ENCODE data around the gene CYTH1. TPM values are rescaled to one million over a fixed set of nuclear protein-coding genes. Genes with fewer than 3 reads are reported as not detected.

The CYTH1 gene
- total RNA-seq, 1 experiment from 2014 or later = 20.0 TPM

DNA sequence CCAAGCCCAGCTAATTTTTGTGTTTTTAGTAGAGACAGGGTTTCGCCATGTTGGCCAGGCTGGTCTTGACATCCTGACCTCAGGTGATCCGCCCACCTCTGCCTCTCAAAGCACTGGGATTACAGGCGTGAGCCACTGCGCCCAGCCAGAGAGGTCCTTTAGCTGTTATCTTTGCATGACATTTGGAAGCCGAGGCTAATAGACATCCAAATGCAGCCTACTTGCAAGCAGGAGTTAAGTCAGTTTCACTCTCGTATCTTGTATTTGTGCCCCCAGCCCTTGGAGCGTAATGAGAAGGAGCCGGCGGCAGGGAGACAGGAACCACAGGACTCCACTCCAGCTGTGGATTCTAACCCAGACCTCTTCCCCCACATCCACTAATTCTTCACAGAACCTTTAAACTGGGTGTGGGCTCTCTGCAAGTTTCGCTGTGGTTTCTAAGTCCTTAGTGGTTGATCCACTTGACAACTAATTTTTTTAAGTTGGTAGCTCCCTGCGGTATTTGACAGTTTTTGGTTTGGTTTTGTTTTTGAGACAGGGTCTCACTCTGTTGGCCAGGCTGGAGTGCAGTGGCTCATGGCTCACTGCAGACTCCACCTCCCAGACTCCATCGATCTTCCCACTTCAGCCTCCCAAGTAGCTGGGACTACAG is 3.1 kb upstream of the CYTH1 start:
- TF ChIP-seq ZNF232 (CRISPR knock-in tag; IDR thresholded peaks at IDR 0.05) = no peak
- TF ChIP-seq TEAD1 (CRISPR knock-in tag; IDR thresholded peaks at IDR 0.05) = no peak
- 0 out of 2 replicates have a peak, but pooled peaks have one; percentile 48 for TF ChIP-seq ZNF121 (CRISPR knock-in tag; IDR thresholded peaks at IDR 0.05)
- Mint-ChIP-seq H3K4me1 (peaks cover 17% of the 10 kb centered on the region), H3K27ac (peak overlapping the region; percentile 24; the same call in 1 of the 2 replicates), H3K27me3 (ENCODE audit: low read depth) (peaks cover 3% of the 10 kb centered on the region; the same call in 1 of the 2 replicates), H3K9me3 (no peaks in the 10 kb centered on the region), H3K4me3 (no peak overlapping the region), H3K36me3 (peaks cover 10% of the 10 kb centered on the region)
- CTCF ChIA-PET = interaction anchor here (1.0 to 2.3 kb wide), 6 partner anchors 12 to 81 kb away, joined by 3 to 6 read pairs (median 3); no protein-coding TSS in a partner anchor
- ATAC-seq = no peak
- POLR2A ChIA-PET = interaction anchor here (1.1 kb wide), 1 partner anchor 288 kb away, joined by 3 read pairs; no protein-coding TSS in a partner anchor
- DNase-seq (ENCODE audit: low spot score) = no peak

DNA sequence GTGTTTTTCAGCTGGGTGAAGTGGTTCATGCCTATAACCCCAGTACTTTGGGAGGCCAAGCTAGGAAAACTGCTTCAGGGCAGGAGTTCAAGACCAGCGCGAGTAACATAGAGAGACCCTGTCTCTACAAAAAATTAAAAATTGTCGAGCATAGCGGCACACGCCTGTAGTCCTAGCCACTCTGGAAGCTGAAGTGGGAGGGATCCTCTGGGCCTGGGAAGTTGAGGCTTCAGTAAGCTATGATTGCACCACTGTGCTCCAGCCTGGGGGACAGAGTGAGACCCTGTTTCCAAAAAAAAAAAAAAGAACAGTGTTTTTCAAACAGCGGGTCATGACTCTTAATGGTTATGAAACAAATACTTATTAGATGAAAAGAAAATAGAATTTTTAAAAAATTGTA is 2.3 kb upstream of the CYTH1 start:
- TF ChIP-seq ZNF416 (CRISPR knock-in tag; IDR thresholded peaks at IDR 0.05) = no peak
- TF ChIP-seq ZNF396 (CRISPR knock-in tag; IDR thresholded peaks at IDR 0.05; ENCODE audit: borderline replicate concordance) = no peak
- TF ChIP-seq, protein P1, sequence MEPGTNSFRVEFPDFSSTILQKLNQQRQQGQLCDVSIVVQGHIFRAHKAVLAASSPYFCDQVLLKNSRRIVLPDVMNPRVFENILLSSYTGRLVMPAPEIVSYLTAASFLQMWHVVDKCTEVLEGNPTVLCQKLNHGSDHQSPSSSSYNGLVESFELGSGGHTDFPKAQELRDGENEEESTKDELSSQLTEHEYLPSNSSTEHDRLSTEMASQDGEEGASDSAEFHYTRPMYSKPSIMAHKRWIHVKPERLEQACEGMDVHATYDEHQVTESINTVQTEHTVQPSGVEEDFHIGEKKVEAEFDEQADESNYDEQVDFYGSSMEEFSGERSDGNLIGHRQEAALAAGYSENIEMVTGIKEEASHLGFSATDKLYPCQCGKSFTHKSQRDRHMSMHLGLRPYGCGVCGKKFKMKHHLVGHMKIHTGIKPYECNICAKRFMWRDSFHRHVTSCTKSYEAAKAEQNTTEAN (CRISPR knock-in tag; IDR thresholded peaks at IDR 0.05) = no peak
- TF ChIP-seq, protein P2, sequence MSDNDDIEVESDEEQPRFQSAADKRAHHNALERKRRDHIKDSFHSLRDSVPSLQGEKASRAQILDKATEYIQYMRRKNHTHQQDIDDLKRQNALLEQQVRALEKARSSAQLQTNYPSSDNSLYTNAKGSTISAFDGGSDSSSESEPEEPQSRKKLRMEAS (CRISPR knock-in tag; IDR thresholded peaks at IDR 0.05) = no peak
- TF ChIP-seq, protein P3, sequence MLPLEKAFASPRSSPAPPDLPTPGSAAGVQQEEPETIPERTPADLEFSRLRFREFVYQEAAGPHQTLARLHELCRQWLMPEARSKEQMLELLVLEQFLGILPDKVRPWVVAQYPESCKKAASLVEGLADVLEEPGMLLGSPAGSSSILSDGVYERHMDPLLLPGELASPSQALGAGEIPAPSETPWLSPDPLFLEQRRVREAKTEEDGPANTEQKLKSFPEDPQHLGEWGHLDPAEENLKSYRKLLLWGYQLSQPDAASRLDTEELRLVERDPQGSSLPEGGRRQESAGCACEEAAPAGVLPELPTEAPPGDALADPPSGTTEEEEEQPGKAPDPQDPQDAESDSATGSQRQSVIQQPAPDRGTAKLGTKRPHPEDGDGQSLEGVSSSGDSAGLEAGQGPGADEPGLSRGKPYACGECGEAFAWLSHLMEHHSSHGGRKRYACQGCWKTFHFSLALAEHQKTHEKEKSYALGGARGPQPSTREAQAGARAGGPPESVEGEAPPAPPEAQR (CRISPR knock-in tag; IDR thresholded peaks at IDR 0.05) = no peak
- TF ChIP-seq GABPB1 (CRISPR knock-in tag; IDR thresholded peaks at IDR 0.05) = no peak
- TF ChIP-seq ELF4 (CRISPR knock-in tag; IDR thresholded peaks at IDR 0.05; ENCODE audit: low read depth) = no peak
- TF ChIP-seq, protein P4, sequence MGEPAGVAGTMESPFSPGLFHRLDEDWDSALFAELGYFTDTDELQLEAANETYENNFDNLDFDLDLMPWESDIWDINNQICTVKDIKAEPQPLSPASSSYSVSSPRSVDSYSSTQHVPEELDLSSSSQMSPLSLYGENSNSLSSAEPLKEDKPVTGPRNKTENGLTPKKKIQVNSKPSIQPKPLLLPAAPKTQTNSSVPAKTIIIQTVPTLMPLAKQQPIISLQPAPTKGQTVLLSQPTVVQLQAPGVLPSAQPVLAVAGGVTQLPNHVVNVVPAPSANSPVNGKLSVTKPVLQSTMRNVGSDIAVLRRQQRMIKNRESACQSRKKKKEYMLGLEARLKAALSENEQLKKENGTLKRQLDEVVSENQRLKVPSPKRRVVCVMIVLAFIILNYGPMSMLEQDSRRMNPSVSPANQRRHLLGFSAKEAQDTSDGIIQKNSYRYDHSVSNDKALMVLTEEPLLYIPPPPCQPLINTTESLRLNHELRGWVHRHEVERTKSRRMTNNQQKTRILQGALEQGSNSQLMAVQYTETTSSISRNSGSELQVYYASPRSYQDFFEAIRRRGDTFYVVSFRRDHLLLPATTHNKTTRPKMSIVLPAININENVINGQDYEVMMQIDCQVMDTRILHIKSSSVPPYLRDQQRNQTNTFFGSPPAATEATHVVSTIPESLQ (CRISPR knock-in tag; IDR thresholded peaks at IDR 0.05) = no peak
- TF ChIP-seq, protein P5, sequence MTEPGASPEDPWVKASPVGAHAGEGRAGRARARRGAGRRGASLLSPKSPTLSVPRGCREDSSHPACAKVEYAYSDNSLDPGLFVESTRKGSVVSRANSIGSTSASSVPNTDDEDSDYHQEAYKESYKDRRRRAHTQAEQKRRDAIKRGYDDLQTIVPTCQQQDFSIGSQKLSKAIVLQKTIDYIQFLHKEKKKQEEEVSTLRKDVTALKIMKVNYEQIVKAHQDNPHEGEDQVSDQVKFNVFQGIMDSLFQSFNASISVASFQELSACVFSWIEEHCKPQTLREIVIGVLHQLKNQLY (CRISPR knock-in tag; IDR thresholded peaks at IDR 0.05) = no peak
- TF ChIP-seq, protein P6, sequence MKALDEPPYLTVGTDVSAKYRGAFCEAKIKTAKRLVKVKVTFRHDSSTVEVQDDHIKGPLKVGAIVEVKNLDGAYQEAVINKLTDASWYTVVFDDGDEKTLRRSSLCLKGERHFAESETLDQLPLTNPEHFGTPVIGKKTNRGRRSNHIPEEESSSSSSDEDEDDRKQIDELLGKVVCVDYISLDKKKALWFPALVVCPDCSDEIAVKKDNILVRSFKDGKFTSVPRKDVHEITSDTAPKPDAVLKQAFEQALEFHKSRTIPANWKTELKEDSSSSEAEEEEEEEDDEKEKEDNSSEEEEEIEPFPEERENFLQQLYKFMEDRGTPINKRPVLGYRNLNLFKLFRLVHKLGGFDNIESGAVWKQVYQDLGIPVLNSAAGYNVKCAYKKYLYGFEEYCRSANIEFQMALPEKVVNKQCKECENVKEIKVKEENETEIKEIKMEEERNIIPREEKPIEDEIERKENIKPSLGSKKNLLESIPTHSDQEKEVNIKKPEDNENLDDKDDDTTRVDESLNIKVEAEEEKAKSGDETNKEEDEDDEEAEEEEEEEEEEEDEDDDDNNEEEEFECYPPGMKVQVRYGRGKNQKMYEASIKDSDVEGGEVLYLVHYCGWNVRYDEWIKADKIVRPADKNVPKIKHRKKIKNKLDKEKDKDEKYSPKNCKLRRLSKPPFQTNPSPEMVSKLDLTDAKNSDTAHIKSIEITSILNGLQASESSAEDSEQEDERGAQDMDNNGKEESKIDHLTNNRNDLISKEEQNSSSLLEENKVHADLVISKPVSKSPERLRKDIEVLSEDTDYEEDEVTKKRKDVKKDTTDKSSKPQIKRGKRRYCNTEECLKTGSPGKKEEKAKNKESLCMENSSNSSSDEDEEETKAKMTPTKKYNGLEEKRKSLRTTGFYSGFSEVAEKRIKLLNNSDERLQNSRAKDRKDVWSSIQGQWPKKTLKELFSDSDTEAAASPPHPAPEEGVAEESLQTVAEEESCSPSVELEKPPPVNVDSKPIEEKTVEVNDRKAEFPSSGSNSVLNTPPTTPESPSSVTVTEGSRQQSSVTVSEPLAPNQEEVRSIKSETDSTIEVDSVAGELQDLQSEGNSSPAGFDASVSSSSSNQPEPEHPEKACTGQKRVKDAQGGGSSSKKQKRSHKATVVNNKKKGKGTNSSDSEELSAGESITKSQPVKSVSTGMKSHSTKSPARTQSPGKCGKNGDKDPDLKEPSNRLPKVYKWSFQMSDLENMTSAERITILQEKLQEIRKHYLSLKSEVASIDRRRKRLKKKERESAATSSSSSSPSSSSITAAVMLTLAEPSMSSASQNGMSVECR (CRISPR knock-in tag; IDR thresholded peaks at IDR 0.05; ENCODE audit: borderline replicate concordance) = no peak
- TF ChIP-seq, protein P7, sequence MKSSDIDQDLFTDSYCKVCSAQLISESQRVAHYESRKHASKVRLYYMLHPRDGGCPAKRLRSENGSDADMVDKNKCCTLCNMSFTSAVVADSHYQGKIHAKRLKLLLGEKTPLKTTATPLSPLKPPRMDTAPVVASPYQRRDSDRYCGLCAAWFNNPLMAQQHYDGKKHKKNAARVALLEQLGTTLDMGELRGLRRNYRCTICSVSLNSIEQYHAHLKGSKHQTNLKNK (CRISPR knock-in tag; IDR thresholded peaks at IDR 0.05) = no peak
- no peak for TF ChIP-seq NR3C1 (CRISPR knock-in tag; conservative IDR thresholded peaks at IDR 0.05; ENCODE audit: low read depth)
- TF ChIP-seq, protein P8, sequence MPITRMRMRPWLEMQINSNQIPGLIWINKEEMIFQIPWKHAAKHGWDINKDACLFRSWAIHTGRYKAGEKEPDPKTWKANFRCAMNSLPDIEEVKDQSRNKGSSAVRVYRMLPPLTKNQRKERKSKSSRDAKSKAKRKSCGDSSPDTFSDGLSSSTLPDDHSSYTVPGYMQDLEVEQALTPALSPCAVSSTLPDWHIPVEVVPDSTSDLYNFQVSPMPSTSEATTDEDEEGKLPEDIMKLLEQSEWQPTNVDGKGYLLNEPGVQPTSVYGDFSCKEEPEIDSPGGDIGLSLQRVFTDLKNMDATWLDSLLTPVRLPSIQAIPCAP (CRISPR knock-in tag; IDR thresholded peaks at IDR 0.05) = no peak
- TF ChIP-seq, protein P9, sequence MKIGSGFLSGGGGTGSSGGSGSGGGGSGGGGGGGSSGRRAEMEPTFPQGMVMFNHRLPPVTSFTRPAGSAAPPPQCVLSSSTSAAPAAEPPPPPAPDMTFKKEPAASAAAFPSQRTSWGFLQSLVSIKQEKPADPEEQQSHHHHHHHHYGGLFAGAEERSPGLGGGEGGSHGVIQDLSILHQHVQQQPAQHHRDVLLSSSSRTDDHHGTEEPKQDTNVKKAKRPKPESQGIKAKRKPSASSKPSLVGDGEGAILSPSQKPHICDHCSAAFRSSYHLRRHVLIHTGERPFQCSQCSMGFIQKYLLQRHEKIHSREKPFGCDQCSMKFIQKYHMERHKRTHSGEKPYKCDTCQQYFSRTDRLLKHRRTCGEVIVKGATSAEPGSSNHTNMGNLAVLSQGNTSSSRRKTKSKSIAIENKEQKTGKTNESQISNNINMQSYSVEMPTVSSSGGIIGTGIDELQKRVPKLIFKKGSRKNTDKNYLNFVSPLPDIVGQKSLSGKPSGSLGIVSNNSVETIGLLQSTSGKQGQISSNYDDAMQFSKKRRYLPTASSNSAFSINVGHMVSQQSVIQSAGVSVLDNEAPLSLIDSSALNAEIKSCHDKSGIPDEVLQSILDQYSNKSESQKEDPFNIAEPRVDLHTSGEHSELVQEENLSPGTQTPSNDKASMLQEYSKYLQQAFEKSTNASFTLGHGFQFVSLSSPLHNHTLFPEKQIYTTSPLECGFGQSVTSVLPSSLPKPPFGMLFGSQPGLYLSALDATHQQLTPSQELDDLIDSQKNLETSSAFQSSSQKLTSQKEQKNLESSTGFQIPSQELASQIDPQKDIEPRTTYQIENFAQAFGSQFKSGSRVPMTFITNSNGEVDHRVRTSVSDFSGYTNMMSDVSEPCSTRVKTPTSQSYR (CRISPR knock-in tag; IDR thresholded peaks at IDR 0.05) = no peak
- no peak overlapping the region for H3K4me3 Mint-ChIP-seq
- H3K27me3 Mint-ChIP-seq (ENCODE audit: low read depth) = peaks cover 3% of the 10 kb centered on the region; the same call in 1 of the 2 replicates
- peaks cover 21% of the 10 kb centered on the region for H3K4me1 Mint-ChIP-seq
- peaks cover 6% of the 10 kb centered on the region; the same call in 1 of the 2 replicates for H3K36me3 Mint-ChIP-seq
- H3K9me3 Mint-ChIP-seq = no peaks in the 10 kb centered on the region
- H3K27ac Mint-ChIP-seq = peak overlapping the region; percentile 73; the same call in 1 of the 2 replicates
- ATAC-seq = no peak
- POLR2A ChIA-PET = no interaction called here
- CTCF ChIA-PET = interaction anchor here (0.8 to 2.3 kb wide), 4 partner anchors 15 to 187 kb away, joined by 3 to 6 read pairs (median 3); no protein-coding TSS in a partner anchor
- no peak for DNase-seq (ENCODE audit: low spot score)

Measured in WTC11 (cell line).